Stimulated activated CD4-positive, alpha-beta T cell treated with anti-CD3 and anti-CD28 coated beads, Interleukin-1b, Interleukin-23, amount 100 ng/mL, for 1 hour (primary cell): ENCODE data around the gene GSDME.
"Not testable (repeated sequence)": the region's sequence is repeated elsewhere in the genome, so short reads cannot be mapped to it uniquely, and the experiment has no call there.

Source experiments
- DNase-seq, 2 donors: peaks; one replicate each; pipeline ENCODE4 v3.0.0-alpha.2; 2020; ENCODE audit warnings: low read depth in 2 of 2

Gene GSDME

GRCh38 chr7:24757353-24758275 lies at the start of gene GSDME:
Gene GSDME, minus strand, starts transcription at chr7:24757464. Its CDS starts 7,690 bp downstream, at chr7:24749774.
- DNase-seq: no peak

DNA sequence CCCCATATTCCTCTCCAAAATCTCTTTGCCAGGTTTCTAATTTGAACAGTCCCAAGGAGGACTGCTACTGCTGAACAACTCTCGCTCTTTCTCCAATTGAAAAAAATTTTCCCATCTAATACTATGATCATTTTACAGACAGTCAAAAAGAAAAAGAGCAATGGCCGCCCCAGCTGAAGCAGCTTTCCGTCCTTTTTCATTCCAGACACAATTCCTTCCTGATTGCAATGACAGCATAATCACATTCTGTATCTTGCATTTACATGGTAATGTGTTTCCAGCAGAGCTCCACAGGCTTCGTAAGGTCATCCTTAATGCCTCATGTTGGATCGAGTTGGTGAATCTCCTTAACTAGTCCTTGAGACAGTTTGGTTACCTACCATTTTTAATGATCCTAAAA lies 45.0 kb upstream of the GSDME start:
- no peak for DNase-seq

DNA sequence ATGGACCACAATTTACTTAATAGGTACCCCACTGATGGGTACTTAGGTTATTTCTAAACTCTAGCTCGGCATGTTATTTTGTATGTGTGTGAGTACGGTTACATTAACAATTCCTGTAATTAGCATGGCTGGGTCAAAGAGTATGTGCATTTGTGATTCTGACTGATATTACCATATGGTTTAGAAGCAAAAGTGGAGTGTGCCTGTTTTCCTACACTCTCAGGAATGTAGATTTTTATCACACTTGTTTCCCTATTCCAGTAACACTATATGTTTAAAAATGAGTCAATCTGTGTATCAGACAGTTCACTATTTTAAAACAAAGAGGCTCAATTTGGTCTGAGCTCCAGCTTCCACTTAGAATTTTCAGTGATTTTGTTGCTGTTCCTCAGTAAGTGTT lies 44.6 kb upstream of the GSDME start:
- no peak for DNase-seq

DNA sequence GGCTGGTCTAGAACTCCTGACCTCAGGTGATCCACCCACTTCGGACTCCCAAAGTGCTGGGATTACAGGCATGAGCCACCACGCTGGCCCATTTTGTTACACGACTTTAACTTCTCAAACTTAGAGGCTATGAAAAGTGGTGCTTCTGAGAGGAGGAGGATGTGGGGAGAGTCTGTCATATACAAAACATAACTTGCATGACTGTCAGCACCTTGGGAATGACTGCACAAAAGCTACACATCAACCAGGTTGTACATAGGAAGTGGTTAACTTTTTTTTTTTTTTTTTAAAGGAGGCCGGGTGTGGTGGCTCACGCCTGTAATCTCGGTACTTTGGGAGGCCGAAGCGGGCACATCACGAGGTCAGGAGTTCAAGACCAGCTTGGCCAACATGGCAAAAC lies 43.4 kb upstream of the GSDME start:
- no peak for DNase-seq

DNA sequence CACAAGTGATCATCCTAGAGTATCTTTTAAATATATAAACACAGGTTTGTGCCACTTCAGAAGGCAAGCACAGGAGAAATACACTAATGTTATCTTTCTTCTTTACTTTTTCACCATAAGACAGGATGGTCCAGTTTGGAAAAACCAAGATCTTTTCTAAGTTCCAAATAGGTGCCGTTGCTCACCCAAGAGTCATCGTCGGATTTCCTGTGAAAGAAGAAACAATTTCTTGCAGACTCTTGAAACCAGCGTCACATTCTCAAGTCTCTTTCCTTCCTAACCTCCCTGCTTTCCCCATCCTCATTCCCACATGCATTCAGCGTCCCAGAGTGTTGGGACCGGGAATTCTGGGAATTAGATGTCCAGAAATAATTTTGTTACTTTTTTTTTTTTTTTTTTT lies 42.8 kb upstream of the GSDME start:
- DNase-seq: no peak

GRCh38 chr7:24799506-24799905 lies 42.2 kb upstream of the GSDME start:
- DNase-seq: no peak

DNA sequence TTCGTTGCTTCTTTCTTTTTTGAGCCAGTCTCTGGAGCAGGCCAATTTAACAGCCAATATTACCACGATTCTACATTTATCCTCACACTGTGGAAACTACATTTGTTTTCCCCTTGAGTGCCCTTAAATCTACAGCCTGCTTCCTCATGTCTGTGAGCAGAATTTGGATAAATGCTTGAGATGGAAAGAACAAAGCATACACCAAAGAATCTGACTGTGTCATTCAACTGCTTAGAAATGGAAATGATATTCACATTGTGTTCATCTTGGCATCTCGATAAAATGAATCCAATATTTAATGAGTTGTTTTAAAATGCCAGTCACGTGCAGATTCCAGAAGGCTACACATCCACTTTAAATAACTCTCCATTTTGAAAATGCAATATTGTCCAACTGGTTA lies 41.0 kb upstream of the GSDME start:
- no peak for DNase-seq

DNA sequence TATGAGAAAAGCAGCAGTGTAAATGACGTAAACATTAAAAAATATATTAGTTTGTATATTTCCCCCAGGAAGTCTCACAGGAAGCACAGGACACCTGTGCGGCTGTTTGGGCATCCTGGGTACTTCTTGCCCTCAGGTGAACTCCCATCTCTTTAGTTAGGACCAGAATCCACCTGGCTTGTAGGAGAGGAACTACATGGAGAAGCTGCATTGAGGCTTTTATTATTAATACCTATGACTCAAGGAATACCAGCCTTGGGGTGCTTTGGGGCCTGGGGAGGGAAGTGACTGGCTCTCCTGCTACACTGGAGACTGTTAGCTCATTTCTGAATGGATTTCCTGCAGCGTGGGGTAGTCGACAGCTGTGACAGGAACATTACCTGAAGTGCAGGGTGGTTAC lies 40.0 kb upstream of the GSDME start:
- no peak for DNase-seq

- DNase-seq: no peak
Observed at GRCh38 chr7:24795407-24795767, 38.1 kb upstream of the GSDME start.

GRCh38 chr7:24794751-24795406 lies 37.6 kb upstream of the GSDME start:
- not testable (repeated sequence) for DNase-seq

- no peak for DNase-seq
Observed at GRCh38 chr7:24793982-24794648, 36.9 kb upstream of the GSDME start.

- no peak for DNase-seq
Observed at GRCh38 chr7:24788961-24789576, 31.8 kb upstream of the GSDME start.

DNA sequence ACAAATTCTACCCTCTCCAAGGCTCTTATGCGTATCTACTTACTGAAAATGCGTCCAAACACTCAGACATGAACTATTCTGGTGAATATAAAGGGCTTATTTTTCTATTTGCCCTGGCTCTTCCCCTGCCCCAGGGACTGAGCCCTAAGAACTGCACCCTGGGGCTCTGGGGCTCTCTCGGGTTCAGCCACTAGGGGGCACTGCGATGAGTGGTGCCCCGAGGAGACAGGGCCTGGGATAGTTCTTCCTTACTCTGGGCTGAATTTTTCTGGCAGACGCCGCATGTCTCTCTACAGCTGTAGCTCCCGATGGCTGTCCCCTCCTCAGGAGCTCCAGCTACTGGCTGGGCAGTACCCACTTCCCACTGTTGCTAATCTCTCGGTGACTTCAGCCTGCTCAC lies 30.8 kb upstream of the GSDME start:
- DNase-seq: no peak

- no peak for DNase-seq
Observed at GRCh38 chr7:24786941-24787340, 29.7 kb upstream of the GSDME start.

DNA sequence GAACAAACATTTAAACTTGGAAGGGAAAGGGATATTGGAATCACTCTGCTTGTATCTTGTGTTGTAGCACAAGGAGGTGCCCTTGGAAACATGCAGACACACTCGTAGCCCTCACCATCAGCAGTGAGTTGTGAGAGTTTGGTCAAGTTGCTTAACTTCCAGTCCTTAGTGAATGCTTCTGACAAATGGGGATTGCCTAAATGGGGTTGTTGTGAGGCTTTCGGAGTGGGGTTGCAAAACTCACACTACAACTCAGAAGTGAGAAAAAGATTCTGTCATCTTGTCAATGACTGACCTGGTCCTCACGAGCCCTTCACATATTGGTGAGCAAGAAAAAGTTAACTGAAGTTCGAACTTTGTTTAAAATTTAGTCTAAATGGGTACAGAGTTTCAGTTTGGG lies 29.0 kb upstream of the GSDME start:
- no peak for DNase-seq

DNA sequence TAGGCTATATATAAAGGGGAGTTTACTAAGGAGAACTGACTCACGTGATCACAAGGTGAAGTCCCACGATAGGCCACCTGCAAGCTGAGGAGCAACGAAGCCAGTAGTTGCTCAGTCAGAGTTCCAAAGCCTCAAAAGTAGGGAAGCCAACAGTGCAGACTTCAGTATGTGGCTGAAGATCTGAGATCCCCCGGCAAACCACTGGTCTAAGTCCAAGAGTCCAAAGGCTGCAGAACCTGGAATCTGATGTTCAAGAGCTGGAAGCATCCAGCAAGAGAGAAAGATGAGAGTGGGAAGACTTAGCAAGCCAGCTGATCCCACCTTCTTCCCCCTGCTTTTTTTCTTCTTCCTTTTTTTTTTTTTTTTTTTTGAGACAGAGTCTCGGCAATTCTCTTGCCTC lies 27.0 kb upstream of the GSDME start:
- no peak for DNase-seq

GRCh38 chr7:24783698-24784097 lies 26.4 kb upstream of the GSDME start:
- DNase-seq: no peak

DNA sequence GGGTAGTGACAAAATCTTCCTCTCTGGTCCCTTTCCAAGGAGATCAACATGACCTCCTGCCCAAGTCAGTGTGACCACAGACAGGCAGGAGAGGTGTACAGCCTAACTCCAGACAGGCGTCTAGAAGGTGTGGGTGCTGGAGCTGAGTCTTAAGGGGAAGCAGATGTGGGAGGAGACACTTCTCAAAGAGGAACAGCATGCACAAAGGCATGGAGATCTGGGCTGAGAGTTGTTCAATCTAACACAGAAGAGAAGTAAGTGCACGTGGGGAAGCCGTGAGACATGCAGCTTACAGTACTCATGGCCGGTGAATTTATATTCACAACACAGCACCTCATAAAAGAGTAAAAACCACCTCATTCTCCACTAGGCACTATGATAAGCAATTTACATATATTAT lies 23.8 kb upstream of the GSDME start:
- DNase-seq: no peak

DNA sequence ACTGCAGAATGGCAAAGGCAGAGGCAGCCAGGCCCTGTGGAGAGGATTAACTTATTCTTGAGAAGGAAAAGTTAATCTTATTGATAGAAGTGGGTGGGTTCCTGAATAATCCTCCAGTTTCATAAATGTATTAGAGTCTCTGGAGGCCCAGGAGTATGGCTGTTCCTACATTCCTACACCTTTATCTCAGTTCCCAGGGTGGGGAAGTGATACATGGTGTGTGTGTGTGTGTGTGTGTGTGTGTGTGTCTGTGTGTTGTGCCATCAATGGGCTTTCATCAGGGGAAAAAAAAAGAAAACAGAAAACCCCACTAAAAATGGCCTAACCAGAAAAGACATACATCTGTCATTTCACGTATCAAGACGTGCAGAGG lies 22.0 kb upstream of the GSDME start:
- no peak for DNase-seq

DNA sequence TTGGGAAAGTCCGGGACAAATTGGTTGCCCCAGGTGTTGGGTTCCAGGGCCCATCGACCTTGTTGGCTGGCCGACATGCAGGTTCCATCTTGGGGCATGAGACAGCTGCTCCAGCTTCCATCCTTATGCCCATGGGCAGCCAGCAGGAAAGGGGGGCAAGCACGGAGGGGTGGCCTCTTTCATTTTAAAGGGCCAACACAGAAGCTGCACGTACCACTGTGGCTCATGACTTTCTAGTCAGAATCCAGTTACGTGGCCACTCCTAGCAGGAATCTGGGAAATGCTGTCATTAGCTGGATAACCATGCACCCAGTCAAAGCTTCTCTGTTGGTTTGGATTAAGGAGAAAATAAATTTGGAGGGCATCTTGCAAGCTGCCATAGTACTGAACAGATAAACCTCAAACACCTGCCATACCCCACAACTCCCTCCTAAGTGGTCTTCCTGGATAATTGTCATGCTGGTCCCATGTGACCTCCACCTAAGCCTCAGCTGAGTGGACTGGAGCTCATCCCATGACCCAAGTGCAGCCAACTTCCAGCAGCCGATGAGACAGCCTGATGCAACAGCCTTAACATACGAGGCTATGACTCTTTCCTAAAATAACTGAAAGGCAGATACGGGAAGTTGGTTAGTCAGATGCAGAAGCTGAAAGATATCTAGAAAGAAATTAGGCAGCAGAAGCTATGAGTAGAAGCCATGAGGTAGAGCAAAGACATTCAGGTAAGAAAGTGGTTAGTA lies 21.4 kb upstream of the GSDME start:
- no peak for DNase-seq

- no peak for DNase-seq
Observed at GRCh38 chr7:24777806-24778205, 20.5 kb upstream of the GSDME start.

DNA sequence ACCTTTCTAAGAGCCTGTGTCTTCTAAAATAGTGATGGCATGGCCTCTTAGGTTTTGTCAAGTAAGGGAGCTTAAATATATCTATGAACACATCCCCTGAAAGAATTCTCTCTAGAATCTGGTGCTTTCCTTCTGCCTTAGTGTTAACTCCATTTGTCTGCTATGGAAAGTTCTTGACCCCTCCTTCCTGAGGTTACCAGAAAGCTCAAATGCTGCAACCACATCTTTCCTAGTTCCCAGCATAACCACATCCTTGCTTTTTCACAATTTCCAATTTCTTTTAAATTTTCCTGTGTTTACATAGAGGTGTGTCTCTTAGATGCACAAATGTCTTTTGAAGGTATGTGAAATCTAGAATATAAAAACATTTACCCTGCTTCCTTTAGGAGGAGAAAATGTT lies 16.4 kb upstream of the GSDME start:
- no peak for DNase-seq
